Right renal pelvis (tissue), 4 donors: ENCODE measurements around the gene MTMR1. TPM values are rescaled to one million over a fixed set of nuclear protein-coding genes. Genes with fewer than 3 reads are reported as not detected.

Experiments used
- DNase-seq, 4 donors: peaks; one replicate each; pipeline ENCODE4 v3.0.0-alpha.2; 2013; ENCODE audit warnings: low read depth in 4 of 4, low spot score in 3 of 4, missing footprints in 1 of 4
- polyA plus RNA-seq, 4 donors: library from polyadenylated mRNA; unstranded; fragments of 120-200 nt; gene quantifications; one replicate each; pipeline ENCODE4 v1.2.1, GENCODE V29; 2013; ENCODE audit not compliant: insufficient read length in 4 of 4

Gene MTMR1
- polyA plus RNA-seq, 4 donors, result 26.0 to 30.7 (median 27.6) TPM

GRCh38 chrX:150696331-150696730, 3.1 kb downstream of the MTMR1 start:
- no peak for DNase-seq

GRCh38 chrX:150696866-150697265, 3.7 kb downstream of the MTMR1 start:
- no peak for DNase-seq

GRCh38 chrX:150697641-150698040, 4.4 kb downstream of the MTMR1 start:
- no peak for DNase-seq

GRCh38 chrX:150698981-150699380, 5.8 kb downstream of the MTMR1 start:
- no peak for DNase-seq

- no peak for DNase-seq
Measured at GRCh38 chrX:150700107-150700506, 6.9 kb downstream of the MTMR1 start.

GRCh38 chrX:150701377-150701776, 8.2 kb downstream of the MTMR1 start:
- DNase-seq, result no peak

GRCh38 chrX:150702966-150703694, 9.9 kb downstream of the MTMR1 start:
- no peak for DNase-seq

GRCh38 chrX:150703695-150703974, 10.4 kb downstream of the MTMR1 start:
- no peak for DNase-seq

GRCh38 chrX:150704030-150704613, 10.9 kb downstream of the MTMR1 start:
- DNase-seq, result no peak

GRCh38 chrX:150712619-150713018, 19.4 kb downstream of the MTMR1 start:
- DNase-seq, result no peak

GRCh38 chrX:150715184-150715583, 22.0 kb downstream of the MTMR1 start:
- DNase-seq, result no peak

GRCh38 chrX:150719621-150720020, 26.4 kb downstream of the MTMR1 start:
- no peak for DNase-seq

- DNase-seq, result no peak
Measured at GRCh38 chrX:150729956-150730355, 36.8 kb downstream of the MTMR1 start.

GRCh38 chrX:150730719-150731118, 37.5 kb downstream of the MTMR1 start:
- no peak for DNase-seq

- no peak for DNase-seq
Measured at GRCh38 chrX:150731795-150732194, 38.6 kb downstream of the MTMR1 start.

- DNase-seq, result no peak
Measured at GRCh38 chrX:150736475-150736874, 43.3 kb downstream of the MTMR1 start.

- DNase-seq, result no peak
Measured at GRCh38 chrX:150752124-150752523, 58.9 kb downstream of the MTMR1 start.

- no peak for DNase-seq
Measured at GRCh38 chrX:150753357-150753756, 60.2 kb downstream of the MTMR1 start.

GRCh38 chrX:150753968-150754367, 60.8 kb downstream of the MTMR1 start:
- DNase-seq, result no peak

GRCh38 chrX:150757371-150757770, 64.2 kb downstream of the MTMR1 start:
- DNase-seq, result no peak

GRCh38 chrX:150759568-150760416, 66.6 kb downstream of the MTMR1 start:
- no peak for DNase-seq
